ENCODE data around the gene SMARCB1.
"Not testable (repeated sequence)": the region's sequence is repeated elsewhere in the genome, so short reads cannot be mapped to it uniquely, and the experiment has no call there.

SMARCB1 gene

DNA sequence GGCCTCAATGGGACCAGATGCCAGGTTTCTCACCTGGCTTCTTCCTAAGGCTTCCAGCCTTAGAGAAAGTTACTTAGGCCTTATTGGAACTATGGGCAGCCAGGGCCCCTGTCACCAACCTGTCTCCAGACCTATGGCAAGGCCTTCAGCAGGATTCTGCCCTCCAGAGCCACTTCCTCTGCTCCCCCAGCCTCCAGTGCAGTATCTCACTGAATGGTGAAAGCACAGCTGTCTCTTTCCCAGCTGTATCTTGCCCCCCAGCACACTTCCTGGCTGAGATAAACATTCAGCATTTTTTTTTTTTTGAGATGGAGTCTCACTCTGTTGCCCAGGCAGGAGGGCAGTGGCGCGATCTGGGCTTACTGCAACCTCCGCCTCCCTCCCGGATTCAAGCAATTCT, 72.4 kb downstream of the SMARCB1 start:
- H2BK12ac ChIP-seq (ENCODE audit: low read length in 2 of 2): no peak overlapping the region
- no peak overlapping the region for H2AK5ac ChIP-seq (ENCODE audit: low read length, severe bottlenecking)
- H3K9ac ChIP-seq (ENCODE audit: low read length): no peak overlapping the region
- peaks cover 0 to 23% of the 10 kb centered on the region in 2 experiments for H3K36me3 ChIP-seq (ENCODE audit: control insufficient read depth in 1 of 2, insufficient read depth in 2 of 2, low read depth in 1 of 2, low read length in 2 of 2)
- DNase-seq: no peak
- no peak overlapping the region for H2BK15ac ChIP-seq (ENCODE audit: low read depth, poor library complexity, severe bottlenecking)
- no peaks in the 10 kb centered on the region for H3K27me3 ChIP-seq (ENCODE audit: control insufficient read depth in 1 of 2, insufficient read depth in 1 of 2, low read length in 2 of 2)
- 99% methylated on average over 4 of the region's 4 CpGs for WGBS
- no peak overlapping the region for H4K8ac ChIP-seq (ENCODE audit: low read length)
- H2BK120ac ChIP-seq (ENCODE audit: low read depth, low read length): no peak overlapping the region
- H3K79me1 ChIP-seq (replicated peaks; ENCODE audit: low read length, poor library complexity, severe bottlenecking): peaks cover 11% of the 10 kb centered on the region
- no peak overlapping the region for H3K4me3 ChIP-seq (ENCODE audit: insufficient read depth in 1 of 2, low read depth in 1 of 2, low read length in 2 of 2)
- H3K4me1 ChIP-seq (ENCODE audit: control insufficient read depth, insufficient read depth, low read depth, low read length): peaks cover 8% of the 10 kb centered on the region
- no peak overlapping the region for H4K91ac ChIP-seq (ENCODE audit: low read length)
- no peak overlapping the region for H3K23ac ChIP-seq (ENCODE audit: low read length in 2 of 2)
- no peak overlapping the region for H3K18ac ChIP-seq (ENCODE audit: low read depth in 1 of 2, low read length in 2 of 2)
- no peak overlapping the region for H2AFZ ChIP-seq (ENCODE audit: low read depth, low read length)
- no peaks in the 10 kb centered on the region for H3K9me3 ChIP-seq (ENCODE audit: control insufficient read depth, low read length)
- no peak overlapping the region for H3K4me2 ChIP-seq (ENCODE audit: low read length, poor library complexity, severe bottlenecking)
- H3K14ac ChIP-seq (ENCODE audit: low read length in 2 of 2): no peak overlapping the region
- no peak overlapping the region for H3K4ac ChIP-seq (ENCODE audit: low read depth in 1 of 2, low read length in 2 of 2)
- no peak overlapping the region for H3K27ac ChIP-seq (ENCODE audit: low read length, poor library complexity, severe bottlenecking)
- no peak overlapping the region for H2BK5ac ChIP-seq (ENCODE audit: low read depth, low read length, poor library complexity, severe bottlenecking)

DNA sequence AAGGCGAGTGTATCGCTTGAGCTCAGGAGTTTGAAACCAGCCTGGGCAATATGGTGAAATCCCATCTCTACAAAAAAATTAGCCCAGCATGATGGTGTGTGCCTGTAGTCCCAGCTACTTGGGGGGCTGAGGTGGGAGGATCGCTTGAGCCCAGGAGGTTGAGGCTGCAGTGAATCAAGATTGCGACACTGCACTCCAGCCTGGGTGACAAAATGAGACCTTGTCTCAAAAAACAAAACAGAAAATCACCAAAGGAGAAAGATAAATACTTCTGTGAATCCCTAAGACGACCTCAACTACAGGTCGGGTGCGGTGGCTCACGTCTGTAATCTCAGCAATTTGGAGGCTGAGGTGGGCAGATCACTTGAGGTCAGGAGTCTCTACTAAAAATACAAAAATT, 73.4 kb downstream of the SMARCB1 start:
- not testable (repeated sequence) for H3K18ac ChIP-seq (ENCODE audit: low read depth in 1 of 2, low read length in 2 of 2); H2AK5ac ChIP-seq (ENCODE audit: low read length, severe bottlenecking); H3K4me1 ChIP-seq (ENCODE audit: control insufficient read depth, insufficient read depth, low read depth, low read length); H3K9me3 ChIP-seq (ENCODE audit: control insufficient read depth, low read length); H3K27me3 ChIP-seq (ENCODE audit: control insufficient read depth in 1 of 2, insufficient read depth in 1 of 2, low read length in 2 of 2); DNase-seq; H2BK12ac ChIP-seq (ENCODE audit: low read length in 2 of 2); H2BK5ac ChIP-seq (ENCODE audit: low read depth, low read length, poor library complexity, severe bottlenecking); H2BK15ac ChIP-seq (ENCODE audit: low read depth, poor library complexity, severe bottlenecking); H3K23ac ChIP-seq (ENCODE audit: low read length in 2 of 2); H2AFZ ChIP-seq (ENCODE audit: low read depth, low read length); H4K91ac ChIP-seq (ENCODE audit: low read length); H3K4me3 ChIP-seq (ENCODE audit: insufficient read depth in 1 of 2, low read depth in 1 of 2, low read length in 2 of 2); H3K4ac ChIP-seq (ENCODE audit: low read depth in 1 of 2, low read length in 2 of 2); H2BK120ac ChIP-seq (ENCODE audit: low read depth, low read length); H4K8ac ChIP-seq (ENCODE audit: low read length); H3K9ac ChIP-seq (ENCODE audit: low read length); H3K27ac ChIP-seq (ENCODE audit: low read length, poor library complexity, severe bottlenecking); H3K4me2 ChIP-seq (ENCODE audit: low read length, poor library complexity, severe bottlenecking); H3K14ac ChIP-seq (ENCODE audit: low read length in 2 of 2)
- Histone ChIP-seq H3K36me3 (ENCODE audit: control insufficient read depth in 1 of 2, insufficient read depth in 2 of 2, low read depth in 1 of 2, low read length in 2 of 2) (peaks cover 0 to 23% of the 10 kb centered on the region in 2 experiments), H3K79me1 (replicated peaks; ENCODE audit: low read length, poor library complexity, severe bottlenecking) (peaks cover 11% of the 10 kb centered on the region)
- 81% methylated on average over 8 of the region's 8 CpGs for WGBS

DNA sequence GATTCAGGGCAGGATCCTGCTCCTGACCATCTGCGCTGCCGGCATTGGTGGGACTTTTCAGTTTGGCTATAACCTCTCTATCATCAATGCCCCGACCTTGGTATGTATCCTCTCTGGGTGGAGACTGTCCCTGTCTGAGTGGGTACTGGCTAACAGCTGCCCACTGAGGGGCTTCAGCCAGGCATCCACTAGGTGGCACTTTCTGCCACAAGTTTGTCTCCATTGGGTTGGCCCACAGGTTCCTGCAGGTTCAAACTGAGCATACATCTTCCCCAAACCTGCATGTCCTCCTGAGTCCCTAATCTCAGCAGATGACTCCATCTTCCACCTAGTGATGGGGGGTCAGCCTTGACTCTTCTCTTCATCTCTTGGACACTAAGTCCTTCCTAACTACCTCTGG, 75.3 kb downstream of the SMARCB1 start:
- Histone ChIP-seq H2BK5ac (ENCODE audit: low read depth, low read length, poor library complexity, severe bottlenecking) (no peak overlapping the region), H3K4me2 (ENCODE audit: low read length, poor library complexity, severe bottlenecking) (no peak overlapping the region), H2AFZ (ENCODE audit: low read depth, low read length) (no peak overlapping the region), H2BK12ac (ENCODE audit: low read length in 2 of 2) (no peak overlapping the region), H3K36me3 (ENCODE audit: control insufficient read depth in 1 of 2, insufficient read depth in 2 of 2, low read depth in 1 of 2, low read length in 2 of 2) (peaks cover 2 to 38% of the 10 kb centered on the region in 2 experiments), H2BK120ac (ENCODE audit: low read depth, low read length) (no peak overlapping the region), H3K4me1 (ENCODE audit: control insufficient read depth, insufficient read depth, low read depth, low read length) (peaks cover 8% of the 10 kb centered on the region), H3K9ac (ENCODE audit: low read length) (no peak overlapping the region), H3K4ac (ENCODE audit: low read depth in 1 of 2, low read length in 2 of 2) (no peak overlapping the region), H4K8ac (ENCODE audit: low read length) (peak overlapping the region; percentile 40), H3K23ac (ENCODE audit: low read length in 2 of 2) (no peak overlapping the region), H2BK15ac (ENCODE audit: low read depth, poor library complexity, severe bottlenecking) (no peak overlapping the region), H3K79me1 (replicated peaks; ENCODE audit: low read length, poor library complexity, severe bottlenecking) (peaks cover 13% of the 10 kb centered on the region), H4K91ac (ENCODE audit: low read length) (no peak overlapping the region), H3K18ac (ENCODE audit: low read depth in 1 of 2, low read length in 2 of 2) (no peak overlapping the region), H3K27ac (ENCODE audit: low read length, poor library complexity, severe bottlenecking) (no peak overlapping the region), H3K27me3 (ENCODE audit: control insufficient read depth in 1 of 2, insufficient read depth in 1 of 2, low read length in 2 of 2) (no peaks in the 10 kb centered on the region), H3K4me3 (ENCODE audit: insufficient read depth in 1 of 2, low read depth in 1 of 2, low read length in 2 of 2) (no peak overlapping the region), H3K9me3 (ENCODE audit: control insufficient read depth, low read length) (no peaks in the 10 kb centered on the region), H2AK5ac (ENCODE audit: low read length, severe bottlenecking) (no peak overlapping the region), H3K14ac (ENCODE audit: low read length in 2 of 2) (no peak overlapping the region)
- 86% methylated on average over 1 of the region's 3 CpGs for WGBS
- peak; percentile 49 for DNase-seq

DNA sequence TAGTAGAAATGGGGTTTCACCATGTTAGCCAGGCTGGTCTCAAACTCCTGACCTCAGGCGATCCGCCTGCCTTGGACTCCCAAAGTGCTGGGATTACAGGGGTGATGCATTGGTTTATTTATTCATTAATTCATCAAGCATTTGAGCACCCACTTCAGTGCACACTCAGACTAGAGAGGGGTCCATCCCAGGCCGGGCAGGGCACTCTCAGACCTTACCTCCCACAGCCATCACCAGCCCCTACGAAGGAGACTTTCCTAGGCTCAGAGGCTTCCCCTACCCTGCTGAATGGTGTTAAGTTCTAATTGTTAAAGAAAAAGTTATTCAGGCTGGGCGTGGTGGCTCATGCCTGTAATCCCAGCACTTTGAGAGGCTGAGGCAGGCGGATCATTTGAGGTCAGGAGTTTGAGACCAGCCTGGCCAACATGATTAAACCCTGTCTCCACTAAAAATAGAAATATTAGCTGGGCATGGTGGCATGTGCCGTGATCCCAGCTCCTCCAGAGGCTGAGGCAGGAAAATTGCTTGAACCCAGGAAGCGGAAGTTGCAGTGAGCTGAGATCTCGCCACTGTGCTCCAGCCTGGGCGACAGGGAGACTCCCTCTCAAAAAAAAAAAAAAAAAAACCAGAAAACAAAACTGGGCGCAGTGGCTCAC, 77.9 kb downstream of the SMARCB1 start:
- not testable (repeated sequence) for H3K14ac ChIP-seq (ENCODE audit: low read length in 2 of 2); H2BK5ac ChIP-seq (ENCODE audit: low read depth, low read length, poor library complexity, severe bottlenecking); H2BK120ac ChIP-seq (ENCODE audit: low read depth, low read length); H4K91ac ChIP-seq (ENCODE audit: low read length); H3K4me3 ChIP-seq (ENCODE audit: insufficient read depth in 1 of 2, low read depth in 1 of 2, low read length in 2 of 2); H3K9me3 ChIP-seq (ENCODE audit: control insufficient read depth, low read length); DNase-seq; H4K8ac ChIP-seq (ENCODE audit: low read length); H3K27ac ChIP-seq (ENCODE audit: low read length, poor library complexity, severe bottlenecking); H2AFZ ChIP-seq (ENCODE audit: low read depth, low read length); H3K23ac ChIP-seq (ENCODE audit: low read length in 2 of 2); H2AK5ac ChIP-seq (ENCODE audit: low read length, severe bottlenecking); H3K4ac ChIP-seq (ENCODE audit: low read depth in 1 of 2, low read length in 2 of 2); H3K9ac ChIP-seq (ENCODE audit: low read length); H2BK12ac ChIP-seq (ENCODE audit: low read length in 2 of 2); H2BK15ac ChIP-seq (ENCODE audit: low read depth, poor library complexity, severe bottlenecking); H3K27me3 ChIP-seq (ENCODE audit: control insufficient read depth in 1 of 2, insufficient read depth in 1 of 2, low read length in 2 of 2); H3K18ac ChIP-seq (ENCODE audit: low read depth in 1 of 2, low read length in 2 of 2); H3K4me2 ChIP-seq (ENCODE audit: low read length, poor library complexity, severe bottlenecking); H3K79me1 ChIP-seq (replicated peaks; ENCODE audit: low read length, poor library complexity, severe bottlenecking); H3K4me1 ChIP-seq (ENCODE audit: control insufficient read depth, insufficient read depth, low read depth, low read length)
- WGBS: 95% methylated on average over 6 of the region's 11 CpGs
- H3K36me3 ChIP-seq (ENCODE audit: control insufficient read depth in 1 of 2, insufficient read depth in 2 of 2, low read depth in 1 of 2, low read length in 2 of 2): peaks cover 22 to 60% of the 10 kb centered on the region in 2 experiments

All from mesenchymal stem cell (in vitro differentiated cells and primary cell).